GM19240 (cell line): ENCODE measurements around the gene MGRN1.
A peak's percentile ranks its signal among the peaks of the same experiment; 100 is the strongest.

Experiments used
- DNase-seq: peaks from one replicate; pipeline ENCODE4 v3.0.0; 2011; ENCODE audit warnings: low spot score; ENCODE audit not compliant: insufficient read length

MGRN1 gene

GRCh38 chr16:4623593-4623992 is 1.0 kb upstream of the MGRN1 start:
- DNase-seq, result no peak

- DNase-seq, result peak; percentile 61
These were observed 367 bp downstream of the MGRN1 start for GRCh38 chr16:4624827-4625559.

- DNase-seq, result no peak
These were observed 1.0 kb downstream of the MGRN1 start for GRCh38 chr16:4625560-4626159.

- no peak for DNase-seq
These were observed 1.8 kb downstream of the MGRN1 start for GRCh38 chr16:4626396-4626795.

GRCh38 chr16:4628283-4628682 is 3.7 kb downstream of the MGRN1 start:
- DNase-seq, result no peak

- no peak for DNase-seq
These were observed 6.8 kb downstream of the MGRN1 start for GRCh38 chr16:4631444-4631843.

GRCh38 chr16:4633910-4634635 is 9.4 kb downstream of the MGRN1 start:
- DNase-seq, result no peak

- no peak for DNase-seq
These were observed 10.1 kb downstream of the MGRN1 start for GRCh38 chr16:4634768-4635167.

GRCh38 chr16:4636196-4636595 is 11.6 kb downstream of the MGRN1 start:
- DNase-seq, result no peak

- no peak for DNase-seq
These were observed 13.0 kb downstream of the MGRN1 start for GRCh38 chr16:4637501-4638166.

GRCh38 chr16:4639899-4640509 is 15.4 kb downstream of the MGRN1 start:
- no peak for DNase-seq

GRCh38 chr16:4640572-4641305 is 16.1 kb downstream of the MGRN1 start:
- no peak for DNase-seq

- DNase-seq, result no peak
These were observed 16.7 kb downstream of the MGRN1 start for GRCh38 chr16:4641306-4641687.

GRCh38 chr16:4641895-4642294 is 17.3 kb downstream of the MGRN1 start:
- DNase-seq, result no peak

GRCh38 chr16:4646773-4647643 is 22.4 kb downstream of the MGRN1 start:
- no peak for DNase-seq

GRCh38 chr16:4647644-4647980 is 23.0 kb downstream of the MGRN1 start:
- DNase-seq, result no peak

- DNase-seq, result no peak
These were observed 24.3 kb downstream of the MGRN1 start for GRCh38 chr16:4648917-4649316.

- DNase-seq, result no peak
These were observed 25.3 kb downstream of the MGRN1 start for GRCh38 chr16:4649744-4650442.

GRCh38 chr16:4650443-4651074 is 25.9 kb downstream of the MGRN1 start:
- DNase-seq, result peak; percentile 75
